ENCODE data around the gene CLSTN2. TPM values are rescaled to one million over a fixed set of nuclear protein-coding genes. Genes with fewer than 3 reads are reported as not detected.

CLSTN2 gene
- total and polyA plus RNA-seq, 2 of the 4 experiments (the other 2 are of a cell fraction), result under 0.01 to 0.07 TPM

GRCh38 chr3:140597364-140597763 lies 662.4 kb downstream of the CLSTN2 start:
- in situ Hi-C loops (cut with MboI; ENCODE audit: low sequenced_read_pairs), result no loop called here
- ChIA-PET CTCF (no interaction called here), POLR2A (ENCODE audit: unreplicated experiment) (no interaction called here)
- no peak overlapping the region for H3K9ac ChIP-seq (ENCODE audit: low read depth, low read length)
- H2BK15ac ChIP-seq (ENCODE audit: low read depth, low read length), result no peak overlapping the region
- ATAC-seq (ENCODE audit: low read depth) (no peak), DNase-seq (no peak)
- no peak overlapping the region for H3K23ac ChIP-seq (ENCODE audit: low read depth, low read length)
- no peak overlapping the region for H2BK5ac ChIP-seq (ENCODE audit: low read depth, low read length, poor library complexity, severe bottlenecking)
- H3K79me1 ChIP-seq (ENCODE audit: low read depth in 1 of 2, low read length in 2 of 2), result no peaks in the 10 kb centered on the region
- no peaks in the 10 kb centered on the region for H4K20me1 ChIP-seq (ENCODE audit: insufficient read depth, low read length)
- dilution Hi-C loops (cut with HindIII; ENCODE audit: low sequenced_read_pairs, unreplicated experiment), result no loop called here
- no peaks in the 10 kb centered on the region for H3K4me1 ChIP-seq (ENCODE audit: control insufficient read depth, insufficient read depth, low read length)
- no peak overlapping the region for H3K56ac ChIP-seq (ENCODE audit: extremely low read depth, insufficient read depth, low read length)
- no peak overlapping the region for H2BK120ac ChIP-seq (ENCODE audit: low read depth, low read length)
- no peak overlapping the region for H4K91ac ChIP-seq (ENCODE audit: insufficient read depth, low read depth, low read length)
- H2AK9ac ChIP-seq (replicated peaks; ENCODE audit: low read depth, low read length, poor library complexity), result no peak overlapping the region
- H2AFZ ChIP-seq (replicated peaks; ENCODE audit: low read length, poor library complexity), result no peak overlapping the region
- no peak for TF ChIP-seq MAFK (IDR thresholded peaks at IDR 0.05; ENCODE audit: low read depth, low read length)
- TF ChIP-seq BHLHE40 (IDR thresholded peaks at IDR 0.05; ENCODE audit: low read depth, low read length), result no peak
- no CpG with 5 or more reads among the region's 3 CpGs for WGBS, 2 experiments (ENCODE audit: extremely low coverage in 2 of 2, insufficient read length in 1 of 2)
- no peak overlapping the region for H2BK20ac ChIP-seq (ENCODE audit: low read depth, low read length)
- no peak overlapping the region for H4K8ac ChIP-seq (ENCODE audit: low read depth in 2 of 2, low read length in 2 of 2)
- H3K27ac ChIP-seq (ENCODE audit: insufficient read depth, low read length), result no peak overlapping the region
- no peak overlapping the region for H3K18ac ChIP-seq (ENCODE audit: low read depth, low read length)
- no peaks in the 10 kb centered on the region; the same call in 1 of the 2 replicates for H3K9me3 ChIP-seq (ENCODE audit: control insufficient read depth, insufficient read depth, low read length)
- no peaks in the 10 kb centered on the region for H3K27me3 ChIP-seq (ENCODE audit: control insufficient read depth, insufficient read depth, low read length)
- no peak overlapping the region for H2AK5ac ChIP-seq (ENCODE audit: low read depth, low read length)
- no peak overlapping the region for H4K5ac ChIP-seq (ENCODE audit: low read depth, low read length)
- H3K14ac ChIP-seq (replicated peaks; ENCODE audit: low read depth, low read length), result no peak overlapping the region
- H3K4me3 ChIP-seq (ENCODE audit: insufficient read depth, low read depth, low read length), result no peak overlapping the region
- no peaks in the 10 kb centered on the region for H3K9me1 ChIP-seq (ENCODE audit: insufficient read depth, low read length)
- no peak overlapping the region for H3K4ac ChIP-seq (ENCODE audit: low read depth, low read length)
- no peaks in the 10 kb centered on the region for H3K36me3 ChIP-seq (ENCODE audit: control insufficient read depth, insufficient read depth, low read length)
- intact Hi-C loops (cut with micrococcal nuclease), result no loop called here
- no TSS peak for BruUV-seq (replicated peaks)
- H3K4me2 ChIP-seq (ENCODE audit: low read depth, low read length), result no peak overlapping the region

All from IMR-90 (cell line).